GM21723 (cell line): ENCODE results near the gene SRMS.
"Not testable (repeated sequence)": the region's sequence is repeated elsewhere in the genome, so short reads cannot be mapped to it uniquely, and the experiment has no call there.

Experiments
- ATAC-seq: cut with Tn5 transposase; IDR thresholded peaks from one replicate; pipeline ENCODE4 v1.9.1; 2021; ENCODE audit warnings: mild to moderate bottlenecking, moderate library complexity; ENCODE audit not compliant: unreplicated experiment

SRMS gene

GRCh38 chr20:63525185-63525584 is 22.4 kb downstream of the SRMS start:
- no peak for ATAC-seq

- ATAC-seq, result no peak
Observed at GRCh38 chr20:63522981-63523611, 24.5 kb downstream of the SRMS start.

GRCh38 chr20:63522091-63522868 is 25.3 kb downstream of the SRMS start:
- no peak for ATAC-seq

- no peak for ATAC-seq
Observed at GRCh38 chr20:63521602-63522001, 25.9 kb downstream of the SRMS start.

- peak; percentile 44 for ATAC-seq
Observed at GRCh38 chr20:63520934-63521601, 26.5 kb downstream of the SRMS start.

GRCh38 chr20:63520504-63520933 is 27.0 kb downstream of the SRMS start, which contains the start of gene PPDPF:
TSS of gene PPDPF (plus strand) at chr20:63520765. CDS start at chr20:63521309, 544 bp downstream.
- ATAC-seq, result peak; percentile 71

GRCh38 chr20:63519668-63520503 is 27.7 kb downstream of the SRMS start:
- ATAC-seq, result peak; percentile 55

- no peak for ATAC-seq
Observed at GRCh38 chr20:63518946-63519667, 28.4 kb downstream of the SRMS start.

GRCh38 chr20:63518351-63518861 is 29.1 kb downstream of the SRMS start:
- no peak for ATAC-seq

- ATAC-seq, result no peak
Observed at GRCh38 chr20:63517376-63518309, 29.9 kb downstream of the SRMS start.

- not testable (repeated sequence) for ATAC-seq
Observed at GRCh38 chr20:63514520-63514919, 33.0 kb downstream of the SRMS start.

- no peak for ATAC-seq
Observed at GRCh38 chr20:63513207-63513606, 34.3 kb downstream of the SRMS start.

GRCh38 chr20:63509088-63509564 is 38.4 kb downstream of the SRMS start:
- ATAC-seq, result no peak

GRCh38 chr20:63508072-63508768 is 39.3 kb downstream of the SRMS start:
- no peak for ATAC-seq

GRCh38 chr20:63507083-63507743 is 40.3 kb downstream of the SRMS start:
- no peak for ATAC-seq

GRCh38 chr20:63505723-63506122 is 41.8 kb downstream of the SRMS start:
- ATAC-seq, result no peak

GRCh38 chr20:63505281-63505680 is 42.3 kb downstream of the SRMS start:
- ATAC-seq, result no peak

- ATAC-seq, result no peak
Observed at GRCh38 chr20:63504642-63505041, 42.9 kb downstream of the SRMS start.
